Measurements from ENCODE around the gene EMILIN1.

EMILIN1 gene

GRCh38 chr2:27081984-27082772, 3.8 kb downstream of the EMILIN1 start:
- no peak for DNase-seq

- DNase-seq, result no peak
Measured at GRCh38 chr2:27082773-27083409, 4.5 kb downstream of the EMILIN1 start.

GRCh38 chr2:27083410-27084296, 5.2 kb downstream of the EMILIN1 start:
- DNase-seq, result no peak

- DNase-seq, result no peak
Measured at GRCh38 chr2:27084297-27085061, 6.1 kb downstream of the EMILIN1 start.

- no peak for DNase-seq
Measured at GRCh38 chr2:27085062-27085672, 6.8 kb downstream of the EMILIN1 start.

GRCh38 chr2:27085673-27086089, 7.3 kb downstream of the EMILIN1 start:
- DNase-seq, result no peak

GRCh38 chr2:27086090-27086723, 7.8 kb downstream of the EMILIN1 start:
- peak; percentile 98 for DNase-seq

- DNase-seq, result no peak
Measured at GRCh38 chr2:27086724-27087593, 8.5 kb downstream of the EMILIN1 start, which contains the start of gene KHK. Gene KHK, plus strand, starts transcription at chr2:27086772. Its CDS starts 488 bp downstream, at chr2:27087260.

GRCh38 chr2:27087823-27088410, 9.5 kb downstream of the EMILIN1 start:
- DNase-seq, result no peak

GRCh38 chr2:27088634-27089033, 10.2 kb downstream of the EMILIN1 start:
- DNase-seq, result no peak

GRCh38 chr2:27089111-27089954, 10.9 kb downstream of the EMILIN1 start:
- DNase-seq, result no peak

- DNase-seq, result no peak
Measured at GRCh38 chr2:27091746-27092695, 13.6 kb downstream of the EMILIN1 start.

GRCh38 chr2:27092696-27093429, 14.4 kb downstream of the EMILIN1 start:
- no peak for DNase-seq

GRCh38 chr2:27093430-27094352, 15.3 kb downstream of the EMILIN1 start:
- no peak for DNase-seq

GRCh38 chr2:27094353-27094984, 16.1 kb downstream of the EMILIN1 start:
- no peak for DNase-seq

- DNase-seq, result no peak
Measured at GRCh38 chr2:27095427-27095744, 17.0 kb downstream of the EMILIN1 start.

All from central memory CD4-positive, alpha-beta T cell (primary cell).